ENCODE results near the gene CLTB. TPM values are rescaled to one million over a fixed set of nuclear protein-coding genes. Genes with fewer than 3 reads are reported as not detected.

The CLTB gene
- total RNA-seq, 4 donors from 2014 or later: 167 to 272 (median 265) TPM

DNA sequence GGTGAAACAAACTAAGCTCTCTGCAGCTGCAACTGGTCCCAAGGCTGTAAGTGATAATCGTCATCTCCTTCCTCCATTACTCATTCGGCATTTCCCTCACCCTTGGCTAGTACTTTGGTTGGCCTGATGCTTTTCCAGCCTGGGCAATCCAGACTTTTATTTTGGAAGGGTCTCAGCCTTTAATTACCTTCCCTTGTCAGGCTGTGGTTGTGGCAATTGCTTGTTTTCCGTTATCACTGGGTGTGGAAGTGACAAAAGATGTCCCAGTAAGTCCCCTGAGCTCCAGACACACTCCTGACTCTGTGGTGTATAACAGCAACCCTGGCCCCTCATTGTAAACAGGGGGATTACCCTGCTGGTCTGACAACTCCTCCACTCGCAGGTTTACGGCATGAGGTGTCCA lies 25.6 kb upstream of the CLTB start:
- intact Hi-C loops (cut with DNase I; ENCODE audit: low total_unique reads): no loop called here
- DNase-seq: no peak
- 26 to 38% methylated on average over 3 to 5 of the region's 5 CpGs for WGBS, 2 donors (ENCODE audit: low coverage in 1 of 2)
- in situ Hi-C loops (cut with MboI; ENCODE audit: low pct_ligation_motif_present in 1 of 4, low pct_unique_long_range_greater_than_20kb in 1 of 4, low sequenced_read_pairs in 3 of 4): no loop called here
- Histone ChIP-seq H3K27me3 (peaks cover 3% of the 10 kb centered on the region), H3K4me1 (peaks cover 4 to 6% (median 5%) of the 10 kb centered on the region in 4 donors), H3K4me3 (no peak overlapping the region), H3K36me3 (no peaks in the 10 kb centered on the region), H3K9me3 (no peaks in the 10 kb centered on the region), H3K27ac (no peak overlapping the region)
- TF ChIP-seq, protein P1, sequence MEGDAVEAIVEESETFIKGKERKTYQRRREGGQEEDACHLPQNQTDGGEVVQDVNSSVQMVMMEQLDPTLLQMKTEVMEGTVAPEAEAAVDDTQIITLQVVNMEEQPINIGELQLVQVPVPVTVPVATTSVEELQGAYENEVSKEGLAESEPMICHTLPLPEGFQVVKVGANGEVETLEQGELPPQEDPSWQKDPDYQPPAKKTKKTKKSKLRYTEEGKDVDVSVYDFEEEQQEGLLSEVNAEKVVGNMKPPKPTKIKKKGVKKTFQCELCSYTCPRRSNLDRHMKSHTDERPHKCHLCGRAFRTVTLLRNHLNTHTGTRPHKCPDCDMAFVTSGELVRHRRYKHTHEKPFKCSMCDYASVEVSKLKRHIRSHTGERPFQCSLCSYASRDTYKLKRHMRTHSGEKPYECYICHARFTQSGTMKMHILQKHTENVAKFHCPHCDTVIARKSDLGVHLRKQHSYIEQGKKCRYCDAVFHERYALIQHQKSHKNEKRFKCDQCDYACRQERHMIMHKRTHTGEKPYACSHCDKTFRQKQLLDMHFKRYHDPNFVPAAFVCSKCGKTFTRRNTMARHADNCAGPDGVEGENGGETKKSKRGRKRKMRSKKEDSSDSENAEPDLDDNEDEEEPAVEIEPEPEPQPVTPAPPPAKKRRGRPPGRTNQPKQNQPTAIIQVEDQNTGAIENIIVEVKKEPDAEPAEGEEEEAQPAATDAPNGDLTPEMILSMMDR (IDR thresholded peaks at IDR 0.05): no peak
- TF ChIP-seq POLR2A (IDR thresholded peaks at IDR 0.05): no peak
- TF ChIP-seq EP300 (IDR thresholded peaks at IDR 0.05; ENCODE audit: low read depth): no peak
- no peak for TF ChIP-seq POLR2AphosphoS5 (IDR thresholded peaks at IDR 0.05)

DNA sequence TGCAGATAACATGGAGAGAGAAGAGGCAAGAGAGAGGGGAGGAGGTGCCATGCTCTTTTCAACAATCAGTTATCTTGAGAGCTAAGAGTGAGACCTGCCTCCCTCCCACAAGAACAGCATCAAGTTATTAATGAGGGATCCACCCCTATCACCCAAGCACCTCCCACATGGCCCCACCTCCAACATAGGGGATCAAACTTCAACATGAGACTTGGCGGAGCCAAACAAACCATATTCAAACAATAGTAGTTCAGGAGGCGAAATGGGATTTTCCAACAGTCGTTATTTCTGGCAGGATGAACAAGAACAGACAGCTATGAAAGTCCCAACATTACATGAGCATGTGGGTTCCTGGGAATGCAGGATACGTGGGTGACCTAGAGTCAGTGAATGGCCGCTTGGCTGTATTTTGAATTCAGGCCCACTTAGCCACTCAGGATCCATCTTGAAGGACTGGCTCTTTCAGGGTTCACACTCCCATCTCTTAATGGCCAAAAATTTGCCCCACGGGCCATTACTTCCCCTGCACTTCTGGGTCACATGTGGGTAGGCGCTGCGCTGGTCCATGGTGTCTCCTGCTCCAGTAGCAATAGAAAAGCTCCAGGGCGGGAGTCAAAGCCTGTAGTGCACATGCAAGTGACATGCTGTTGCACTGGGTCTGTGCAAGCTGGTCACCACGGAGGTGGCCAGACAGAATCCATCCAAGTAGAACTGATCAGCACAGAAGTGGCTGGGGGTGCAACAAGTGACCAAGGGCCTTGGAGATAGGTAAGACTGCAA lies 24.8 kb upstream of the CLTB start:
- DNase-seq: no peak
- intact Hi-C loops (cut with DNase I; ENCODE audit: low total_unique reads): no loop called here

DNA sequence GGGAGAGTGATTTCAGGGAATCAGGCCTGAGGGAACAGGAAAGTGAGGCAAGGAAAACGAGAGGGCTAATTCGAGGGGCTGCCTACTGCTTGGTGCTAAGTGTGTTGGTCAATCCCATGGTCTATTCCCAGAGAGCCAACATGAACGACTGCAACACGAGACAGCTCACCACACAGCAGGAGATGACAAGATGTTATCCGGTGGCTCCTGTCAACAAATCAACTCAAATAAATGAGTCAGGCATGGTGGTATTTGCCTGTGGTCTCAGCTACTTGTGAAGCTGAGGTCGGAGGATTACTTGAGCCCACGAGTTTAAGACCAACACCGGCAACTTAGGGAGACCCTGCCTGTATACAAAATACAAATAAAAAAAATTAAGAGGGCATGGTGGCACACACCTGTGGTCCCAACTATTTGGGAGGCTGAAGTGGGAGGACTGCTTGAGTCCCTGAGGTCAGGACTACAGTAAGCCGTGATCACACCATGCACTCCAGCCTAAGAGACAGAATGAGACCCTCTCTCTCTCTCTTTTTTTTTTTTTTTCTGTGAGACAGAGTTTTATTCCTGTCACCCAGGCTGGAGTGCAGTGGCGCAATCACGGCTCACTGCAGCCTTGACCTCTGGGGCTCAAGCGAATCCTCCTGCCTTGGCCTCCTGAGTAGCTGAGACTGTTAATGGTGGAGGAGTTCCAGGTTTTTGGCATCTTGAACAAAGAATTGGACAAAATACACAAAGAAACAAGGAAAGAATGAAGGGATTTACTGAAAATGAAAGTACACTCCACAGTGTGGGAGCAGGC lies 22.8 kb upstream of the CLTB start:
- WGBS, 2 donors (ENCODE audit: low coverage in 1 of 2): 72 to 87% methylated on average over 11 to 12 of the region's 12 CpGs
- in situ Hi-C loops (cut with MboI; ENCODE audit: low pct_ligation_motif_present in 1 of 4, low pct_unique_long_range_greater_than_20kb in 1 of 4, low sequenced_read_pairs in 3 of 4) (no loop called here), intact Hi-C loops (cut with DNase I; ENCODE audit: low total_unique reads) (no loop called here)
- Histone ChIP-seq H3K27ac (no peak overlapping the region), H3K36me3 (no peaks in the 10 kb centered on the region), H3K4me3 (no peak overlapping the region), H3K4me1 (no peaks in the 10 kb centered on the region), H3K27me3 (peaks cover 3% of the 10 kb centered on the region), H3K9me3 (no peaks in the 10 kb centered on the region)
- no peak for DNase-seq
- TF ChIP-seq EP300 (IDR thresholded peaks at IDR 0.05; ENCODE audit: low read depth) (no peak), POLR2A (IDR thresholded peaks at IDR 0.05) (no peak), POLR2AphosphoS5 (IDR thresholded peaks at IDR 0.05) (no peak)
- TF ChIP-seq, protein P1 (IDR thresholded peaks at IDR 0.05): no peak

More for the DNA sequence above, 24.8 kb upstream of the CLTB start:
- in situ Hi-C loops (cut with MboI; ENCODE audit: low pct_ligation_motif_present in 1 of 4, low pct_unique_long_range_greater_than_20kb in 1 of 4, low sequenced_read_pairs in 3 of 4): no loop called here
- H3K27me3 ChIP-seq: peaks cover 3% of the 10 kb centered on the region
- H3K27ac ChIP-seq: no peak overlapping the region
- TF ChIP-seq, protein P1 (IDR thresholded peaks at IDR 0.05): no peak
- TF ChIP-seq POLR2A (IDR thresholded peaks at IDR 0.05) (no peak), EP300 (IDR thresholded peaks at IDR 0.05; ENCODE audit: low read depth) (no peak), POLR2AphosphoS5 (IDR thresholded peaks at IDR 0.05) (no peak)
- H3K4me1 ChIP-seq: no peaks in the 10 kb centered on the region
- 76 to 80% methylated on average over 7 to 10 of the region's 10 CpGs for WGBS, 2 donors (ENCODE audit: low coverage in 1 of 2)
- H3K36me3 ChIP-seq: no peaks in the 10 kb centered on the region
- no peak overlapping the region for H3K4me3 ChIP-seq
- H3K9me3 ChIP-seq: no peaks in the 10 kb centered on the region

DNA sequence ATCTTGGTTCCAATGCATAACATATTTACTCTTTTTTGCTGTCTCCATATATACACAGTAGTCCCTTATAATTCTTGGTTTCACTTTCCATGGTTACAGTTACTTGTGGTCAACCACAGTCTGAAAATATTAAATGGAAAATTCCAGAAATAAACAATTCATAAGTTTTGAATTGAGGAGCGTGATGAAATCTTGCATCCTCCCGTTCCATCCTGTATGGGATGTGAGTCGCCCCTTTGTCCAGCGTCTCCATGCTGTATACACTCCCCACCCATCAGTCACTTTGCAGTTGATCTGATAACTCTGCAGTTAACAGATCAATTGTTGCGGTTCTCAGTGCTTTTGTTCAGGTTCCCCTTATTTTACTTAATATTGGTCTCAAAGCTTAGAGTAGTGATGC lies 20.3 kb upstream of the CLTB start:
- H3K36me3 ChIP-seq: no peaks in the 10 kb centered on the region
- intact Hi-C loops (cut with DNase I; ENCODE audit: low total_unique reads): no loop called here

More for the DNA sequence above, 20.3 kb upstream of the CLTB start:
- in situ Hi-C loops (cut with MboI; ENCODE audit: low pct_ligation_motif_present in 1 of 4, low pct_unique_long_range_greater_than_20kb in 1 of 4, low sequenced_read_pairs in 3 of 4): no loop called here
- WGBS, 2 donors (ENCODE audit: low coverage in 1 of 2): 14 to 43% methylated on average over 5 of the region's 5 CpGs
- Histone ChIP-seq H3K4me1 (no peaks in the 10 kb centered on the region), H3K4me3 (no peak overlapping the region), H3K27me3 (no peaks in the 10 kb centered on the region), H3K27ac (no peak overlapping the region), H3K9me3 (no peaks in the 10 kb centered on the region)
- TF ChIP-seq POLR2AphosphoS5 (IDR thresholded peaks at IDR 0.05): no peak
- TF ChIP-seq, protein P1 (IDR thresholded peaks at IDR 0.05): no peak
- TF ChIP-seq EP300 (IDR thresholded peaks at IDR 0.05; ENCODE audit: low read depth): no peak
- no peak for TF ChIP-seq POLR2A (IDR thresholded peaks at IDR 0.05)
- no peak for DNase-seq
